Stimulated activated CD4-positive, alpha-beta T cell treated with anti-CD3 and anti-CD28 coated beads, Interleukin-2, amount 100 ng/mL, for 24 hours (primary cell): ENCODE results near the gene CA10.

Experiments used
- DNase-seq, 2 donors: peaks; one replicate each; pipeline ENCODE4 v3.0.0-alpha.2; 2020

Gene CA10

DNA sequence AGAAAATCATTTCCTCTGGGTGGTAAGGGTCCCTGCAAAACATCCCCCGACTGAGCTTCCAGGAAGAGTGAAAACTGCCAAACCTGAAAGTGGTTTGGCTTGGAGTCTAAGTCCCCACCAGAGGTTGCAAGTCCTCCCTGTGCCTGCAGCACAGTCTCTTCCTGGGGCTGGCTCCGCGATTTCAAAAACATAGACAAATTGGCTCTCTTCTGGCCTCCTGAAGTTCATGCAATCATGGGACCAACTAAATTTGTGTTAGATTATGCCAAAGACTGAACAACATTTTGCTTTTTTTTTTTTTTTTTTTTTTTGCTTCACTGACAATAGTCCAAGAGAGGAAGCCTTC, 447.9 kb downstream of the CA10 start:
- no peak for DNase-seq

GRCh38 chr17:51709694-51710633, 448.6 kb downstream of the CA10 start:
- DNase-seq, result no peak

DNA sequence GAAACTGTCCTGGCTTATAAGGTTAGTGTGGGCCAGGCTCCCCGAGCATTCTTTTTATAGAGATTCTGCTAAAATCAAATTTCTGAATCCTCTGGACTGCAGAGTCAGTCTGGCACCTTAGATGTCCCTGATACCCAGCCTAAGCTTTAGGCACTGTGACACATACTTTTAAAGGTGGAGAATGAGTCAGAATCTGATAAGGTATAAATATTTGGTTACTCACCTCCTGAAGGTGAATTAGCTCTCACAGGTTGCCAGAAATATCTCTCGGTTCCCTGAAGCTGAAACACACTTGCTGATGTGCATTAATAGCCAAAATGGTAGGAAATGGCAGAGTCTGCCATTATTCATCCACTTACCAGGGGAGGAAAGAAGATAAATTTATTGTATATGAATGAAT, 451.3 kb downstream of the CA10 start:
- DNase-seq, result no peak

- no peak for DNase-seq
These were observed 452.4 kb downstream of the CA10 start for GRCh38 chr17:51706093-51706492.

DNA sequence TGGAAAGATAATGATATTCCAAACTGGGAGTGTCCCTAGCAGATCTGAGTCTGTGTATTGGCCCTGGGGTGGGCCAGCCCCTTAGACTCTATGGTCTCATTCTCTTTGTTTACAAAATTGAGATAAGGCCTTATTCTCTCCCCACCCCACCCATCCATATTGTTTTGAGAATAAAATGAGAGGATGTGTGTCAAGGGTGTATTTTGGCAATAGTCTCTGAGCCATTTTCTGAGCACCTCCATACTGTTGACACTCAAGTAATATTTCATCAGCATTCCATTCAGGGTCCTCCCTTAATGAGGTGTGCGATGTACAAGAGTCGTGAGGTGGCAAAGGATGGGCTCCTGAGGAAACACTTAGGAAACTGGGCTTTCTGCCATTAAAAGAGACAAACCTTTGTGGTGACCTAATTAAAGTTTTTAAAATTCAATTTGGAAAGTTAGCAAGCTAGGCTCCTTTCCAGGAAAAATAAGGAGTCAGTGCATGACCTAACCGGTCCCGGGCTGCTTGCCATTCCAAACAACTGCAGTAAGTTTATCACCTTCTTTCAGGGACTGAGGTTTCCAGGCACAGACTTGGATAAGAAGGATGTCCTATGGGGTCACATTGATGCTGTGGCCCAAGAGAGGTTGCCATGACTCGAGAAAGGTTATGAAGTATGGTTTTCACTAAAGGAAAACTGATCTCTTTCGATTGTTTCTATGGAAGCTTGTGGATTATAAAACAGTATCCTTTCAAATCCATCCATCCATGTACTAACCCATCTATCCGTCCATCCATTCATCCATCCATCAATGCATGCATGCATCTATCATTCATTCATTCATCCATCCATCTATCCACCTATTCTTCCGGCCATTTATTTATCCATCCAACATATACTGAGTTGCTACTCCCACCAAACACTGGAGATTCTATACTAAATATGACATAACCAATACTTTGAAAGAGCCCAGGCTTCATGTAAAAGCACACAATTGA, 454.9 kb downstream of the CA10 start:
- no peak for DNase-seq

DNA sequence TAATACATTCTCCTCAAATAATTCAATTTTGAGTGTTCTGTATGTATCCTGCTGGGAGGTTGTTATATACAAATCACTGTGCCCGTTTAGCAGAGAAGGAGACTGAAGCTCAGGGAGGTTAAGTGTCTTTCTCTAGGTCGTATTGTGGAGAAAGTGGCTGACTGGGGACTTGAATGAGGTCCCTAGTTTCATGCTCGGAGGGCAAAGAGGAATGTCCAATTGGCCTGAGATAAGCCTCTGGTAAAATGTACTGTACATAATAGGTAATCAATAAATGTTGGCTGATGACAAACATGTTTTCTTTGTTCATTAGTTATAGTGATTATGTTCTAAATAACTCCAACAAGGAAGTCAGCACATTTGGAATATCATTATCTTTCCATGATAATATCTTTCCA, 455.6 kb downstream of the CA10 start:
- no peak for DNase-seq

DNA sequence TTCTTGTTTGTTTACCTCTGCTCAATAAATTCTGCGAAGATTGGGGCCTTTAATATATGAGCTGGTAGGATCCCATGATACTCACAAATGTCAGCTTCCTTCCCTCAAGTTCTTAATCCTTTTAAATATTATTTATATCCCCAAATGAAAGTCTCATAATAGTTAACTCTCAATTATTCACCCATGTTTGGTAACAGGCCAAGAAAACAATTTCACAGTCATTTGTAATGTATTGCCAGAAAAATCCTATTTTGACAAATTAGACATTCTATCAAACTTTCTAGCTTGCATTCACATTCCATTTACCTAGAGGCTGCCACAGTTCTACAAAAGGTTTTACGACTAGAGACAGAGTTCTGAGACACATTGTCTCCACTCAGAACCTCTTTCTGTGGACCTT, 457.0 kb downstream of the CA10 start:
- no peak for DNase-seq

DNA sequence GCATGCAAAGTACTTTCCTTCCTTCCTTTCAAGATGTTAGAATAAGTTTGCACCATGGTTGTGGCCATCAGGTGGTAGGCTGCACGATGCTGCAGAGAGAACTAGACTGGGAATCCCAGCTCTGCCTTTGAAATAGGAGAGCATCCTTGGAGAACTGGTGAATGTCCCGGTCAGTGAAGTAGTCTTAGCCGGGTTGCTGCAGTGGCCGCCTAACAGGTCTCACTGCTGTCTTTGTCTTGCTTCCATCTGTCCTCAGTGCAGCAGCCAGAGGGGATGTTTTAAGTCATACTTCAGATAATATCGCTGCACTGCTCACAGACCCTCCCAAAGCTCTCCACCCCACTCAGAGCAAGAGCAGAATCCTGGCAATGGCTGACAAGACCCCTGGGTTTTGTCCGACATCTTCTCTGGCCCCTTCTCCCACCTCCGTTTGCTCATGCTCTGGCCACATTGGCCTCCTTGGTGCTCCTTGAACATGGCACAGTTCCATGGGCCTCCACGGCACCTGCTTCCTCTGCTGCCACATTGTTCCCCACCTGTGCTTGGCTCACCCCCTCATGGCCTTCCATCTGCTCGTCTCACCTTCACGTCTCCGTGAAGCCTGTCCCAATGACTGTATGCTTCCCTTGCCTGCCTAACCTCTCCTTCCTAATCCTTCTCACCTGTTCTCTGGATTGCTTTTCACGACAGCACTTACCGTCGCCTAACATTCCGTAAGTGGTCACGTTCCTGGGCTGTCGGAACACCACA, 458.3 kb downstream of the CA10 start:
- no peak for DNase-seq

DNA sequence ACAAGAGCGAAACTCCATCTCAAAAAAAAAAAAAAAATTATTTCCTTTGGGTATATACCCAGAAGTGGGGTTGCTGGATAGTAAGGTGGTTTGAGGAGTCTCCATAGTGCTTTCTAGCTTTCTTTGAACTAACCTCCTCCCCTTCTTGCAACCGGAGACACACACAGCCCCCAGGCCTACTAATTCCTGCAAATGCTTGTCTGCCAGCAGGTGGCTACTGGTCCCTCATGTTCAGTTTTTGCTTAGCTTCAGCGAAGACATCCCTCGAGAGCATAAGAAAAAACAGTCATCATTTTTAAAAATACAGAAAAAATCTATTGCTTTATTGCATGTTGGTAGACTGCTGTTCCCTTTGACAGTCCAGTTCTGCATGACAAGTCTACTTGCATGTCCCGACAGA, 459.2 kb downstream of the CA10 start:
- no peak for DNase-seq

DNA sequence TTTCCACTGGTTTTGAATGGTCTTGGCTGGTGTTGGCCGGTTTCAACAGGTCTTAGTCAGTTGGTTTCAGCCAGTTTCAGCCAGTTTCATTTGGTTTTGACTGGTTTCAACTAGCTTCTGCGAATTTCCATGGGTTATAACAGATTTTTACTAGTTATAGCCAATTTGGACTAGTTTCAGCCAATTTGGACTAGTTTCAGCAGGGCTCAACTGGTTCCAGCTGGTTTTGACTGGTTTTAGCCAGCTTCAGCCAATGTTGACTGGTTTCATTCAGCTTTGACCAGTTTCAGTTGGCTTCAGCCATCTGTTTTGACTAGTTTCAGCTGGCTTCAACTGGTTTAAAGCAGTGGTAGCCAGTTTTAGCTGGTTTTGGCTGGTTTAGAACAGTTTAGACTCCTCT, 465.6 kb downstream of the CA10 start:
- DNase-seq, result no peak

GRCh38 chr17:51687887-51688286, 470.6 kb downstream of the CA10 start:
- DNase-seq, result no peak

DNA sequence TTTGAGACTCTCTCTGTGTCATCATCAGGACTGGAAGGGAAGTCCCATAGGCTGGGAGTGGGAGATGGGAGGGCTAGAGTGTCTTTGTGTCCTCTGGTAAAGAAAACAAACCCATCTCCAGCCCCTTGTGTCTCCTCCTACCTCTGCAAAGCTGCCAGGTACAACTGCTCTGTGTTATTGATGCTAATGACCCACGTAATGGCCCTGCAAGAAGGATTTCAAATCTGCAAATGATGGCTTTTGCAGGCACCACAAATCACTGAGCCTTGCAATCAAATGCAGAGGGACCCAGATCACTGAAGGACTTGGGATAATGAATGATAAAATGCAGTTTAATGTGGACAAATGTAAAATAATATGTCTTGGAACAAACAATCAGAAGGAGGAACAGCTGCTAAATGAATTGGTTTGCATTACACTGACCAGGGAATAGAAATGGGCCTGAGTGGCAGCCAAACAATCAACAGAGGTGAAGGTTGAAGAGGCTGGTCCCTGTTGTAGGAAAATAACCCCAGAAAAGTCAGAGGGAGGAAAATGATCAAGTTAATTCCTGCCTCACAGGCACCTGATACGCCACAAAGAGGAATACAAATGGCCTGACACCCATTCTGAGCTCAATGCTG, 473.1 kb downstream of the CA10 start:
- DNase-seq, result no peak

- DNase-seq, result no peak
These were observed 474.3 kb downstream of the CA10 start for GRCh38 chr17:51684214-51684613.

- DNase-seq, result no peak
These were observed 475.2 kb downstream of the CA10 start for GRCh38 chr17:51683291-51683690.

- no peak for DNase-seq
These were observed 476.4 kb downstream of the CA10 start for GRCh38 chr17:51682115-51682514.

DNA sequence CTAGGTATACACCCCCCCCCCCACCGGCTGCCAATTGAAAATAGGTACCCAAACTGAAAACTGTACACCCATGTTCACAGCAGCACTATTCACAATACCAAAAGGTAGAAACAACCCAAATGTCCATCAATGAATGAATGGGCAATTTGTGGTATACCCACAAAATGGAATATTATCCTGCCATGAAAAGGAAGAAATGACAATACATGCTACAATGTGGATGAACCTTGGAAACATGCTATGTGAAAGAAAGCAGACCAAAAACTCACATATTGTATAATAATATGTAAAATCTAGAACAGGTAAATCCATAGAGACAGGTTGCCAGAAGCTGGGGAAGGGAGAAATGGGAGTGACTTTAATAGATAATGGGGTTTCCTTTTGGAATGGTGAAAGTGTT, 480.6 kb downstream of the CA10 start:
- DNase-seq, result no peak

DNA sequence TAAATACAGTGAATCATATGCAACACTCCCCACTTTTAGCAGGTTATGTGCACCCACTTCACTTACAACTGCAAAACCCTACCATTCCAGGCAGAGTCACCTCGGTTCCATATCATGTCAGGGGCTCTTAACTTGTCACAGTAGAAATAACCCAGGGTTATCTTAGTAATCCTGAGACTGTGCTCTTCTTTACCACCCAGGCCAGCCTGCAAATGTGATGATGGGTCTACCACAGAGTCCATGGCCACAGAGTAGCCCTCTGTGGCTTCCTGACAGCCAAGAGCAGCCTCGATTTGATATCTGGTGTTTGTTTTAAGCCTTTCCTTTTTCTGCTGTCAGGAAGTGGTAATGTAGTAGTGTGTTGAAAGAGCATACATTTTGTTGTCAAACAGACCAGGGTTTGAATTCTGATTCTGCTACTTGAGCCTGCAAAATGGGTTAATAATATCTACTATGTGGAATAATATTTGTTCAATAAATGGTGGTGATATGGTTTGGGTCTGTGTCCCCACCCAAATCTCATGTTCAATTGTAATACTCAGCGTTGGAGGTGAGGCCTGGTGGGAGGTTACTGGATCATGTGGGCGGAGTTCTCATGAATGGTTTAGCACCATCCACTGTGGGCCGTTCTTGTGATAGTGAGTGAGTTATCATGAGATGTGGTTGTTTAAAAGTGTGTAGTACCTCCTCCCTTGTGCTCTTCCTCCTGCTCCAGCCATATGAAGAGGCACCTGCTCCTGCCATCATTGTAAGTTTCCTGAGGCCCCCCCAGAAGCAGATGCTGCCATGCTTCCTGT, 481.6 kb downstream of the CA10 start:
- DNase-seq, result no peak

DNA sequence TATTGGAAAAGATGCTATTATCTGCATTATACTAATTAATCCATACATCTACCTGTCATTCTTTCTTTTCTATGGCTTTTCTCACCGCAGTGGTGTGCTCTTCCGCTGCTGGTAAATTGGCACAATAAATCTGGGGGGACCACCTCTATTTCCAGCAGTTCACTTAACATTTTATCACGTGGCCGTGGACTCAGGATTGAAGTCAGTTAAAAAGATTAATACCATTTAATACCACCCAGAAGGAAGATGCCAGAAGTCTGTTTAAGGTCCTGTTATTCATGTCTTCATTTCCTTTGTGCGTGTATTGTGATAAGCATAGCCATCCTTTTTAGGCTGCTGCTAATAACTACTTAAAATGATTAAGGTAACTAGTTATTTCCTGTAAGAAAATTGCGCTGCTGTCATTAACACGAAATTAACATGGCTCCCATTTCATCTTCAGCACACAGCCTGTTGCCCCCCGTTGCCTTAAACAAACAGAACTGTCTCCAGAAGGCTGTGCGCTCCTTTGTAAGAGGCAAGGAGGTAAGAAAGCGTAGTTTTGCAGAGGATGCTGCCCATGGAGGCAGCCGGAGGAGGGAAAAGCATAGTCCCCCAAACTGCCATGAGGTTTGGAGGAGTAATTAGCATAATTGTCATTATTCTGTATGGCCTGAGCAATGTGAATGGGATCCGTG, 483.8 kb downstream of the CA10 start:
- DNase-seq, result no peak

- DNase-seq, result no peak
These were observed 485.4 kb downstream of the CA10 start for GRCh38 chr17:51673070-51673469.

- DNase-seq, result no peak
These were observed 486.4 kb downstream of the CA10 start for GRCh38 chr17:51672065-51672464.

- no peak for DNase-seq
These were observed 487.6 kb downstream of the CA10 start for GRCh38 chr17:51670899-51671298.
